Measurements from ENCODE around the gene UAP1L1. TPM values are rescaled to one million over a fixed set of nuclear protein-coding genes. Genes with fewer than 3 reads are reported as not detected.

Gene UAP1L1
- polyA plus RNA-seq, 1 donor from 2014 or later, result 0.21 TPM

- no peaks in the 10 kb centered on the region for H3K36me3 ChIP-seq (ENCODE audit: insufficient read depth, low read length)
- no peak overlapping the region for H3K27ac ChIP-seq (ENCODE audit: low read length)
- no peaks in the 10 kb centered on the region for H3K9me2 ChIP-seq (ENCODE audit: insufficient read depth, low read length)
- H3K27me3 ChIP-seq (ENCODE audit: insufficient read depth, low read depth, low read length), result no peaks in the 10 kb centered on the region
- no peaks in the 10 kb centered on the region for H3K79me2 ChIP-seq (replicated peaks; ENCODE audit: insufficient read depth, low read length)
- H3K9ac ChIP-seq (ENCODE audit: low read length), result no peak overlapping the region
- H3K4me3 ChIP-seq (ENCODE audit: low read length), result no peak overlapping the region
- H3K9me3 ChIP-seq (ENCODE audit: low read length), result no peaks in the 10 kb centered on the region
- no peaks in the 10 kb centered on the region for H4K20me1 ChIP-seq (ENCODE audit: insufficient read depth)
- no peak overlapping the region for H3K4me2 ChIP-seq (ENCODE audit: low read length)
- H3F3A ChIP-seq (ENCODE audit: insufficient read depth, low read length, poor library complexity, severe bottlenecking), result no peaks in the 10 kb centered on the region
- no peak overlapping the region for H2AFZ ChIP-seq (ENCODE audit: low read depth, low read length)
- TF ChIP-seq SMC3 (conservative IDR thresholded peaks at IDR 0.05; ENCODE audit: poor library complexity) (no peak), REST (IDR thresholded peaks at IDR 0.05; ENCODE audit: borderline replicate concordance) (no peak), MXI1 (conservative IDR thresholded peaks at IDR 0.05; ENCODE audit: poor library complexity, severe bottlenecking) (no peak), TAF1 (IDR thresholded peaks at IDR 0.05; ENCODE audit: low read depth) (no peak), RAD21 (conservative IDR thresholded peaks at IDR 0.05) (no peak), EZH2 (IDR thresholded peaks at IDR 0.05; ENCODE audit: borderline replicate concordance, insufficient read depth, low read length, poor library complexity, severe bottlenecking) (no peak), POLR2AphosphoS5 (IDR thresholded peaks at IDR 0.05) (no peak), CTCF (IDR thresholded peaks at IDR 0.05; ENCODE audit: poor library complexity, severe bottlenecking) (no peak), EP300 (conservative IDR thresholded peaks at IDR 0.05; ENCODE audit: poor library complexity, severe bottlenecking) (no peak)
These were observed 41.4 kb upstream of the UAP1L1 start for GRCh38 chr9:137035937-137036336.

- no peaks in the 10 kb centered on the region for H3F3A ChIP-seq (ENCODE audit: insufficient read depth, low read length, poor library complexity, severe bottlenecking)
- no peaks in the 10 kb centered on the region for H3K9me3 ChIP-seq (ENCODE audit: low read length)
- H3K27ac ChIP-seq (ENCODE audit: low read length), result no peak overlapping the region
- H2AFZ ChIP-seq (ENCODE audit: low read depth, low read length), result no peak overlapping the region
- no peak overlapping the region for H3K4me2 ChIP-seq (ENCODE audit: low read length)
- no peaks in the 10 kb centered on the region for H3K27me3 ChIP-seq (ENCODE audit: insufficient read depth, low read depth, low read length)
- no peaks in the 10 kb centered on the region for H3K9me2 ChIP-seq (ENCODE audit: insufficient read depth, low read length)
- no peak for TF ChIP-seq RAD21 (conservative IDR thresholded peaks at IDR 0.05)
- TF ChIP-seq MXI1 (conservative IDR thresholded peaks at IDR 0.05; ENCODE audit: poor library complexity, severe bottlenecking), result no peak
- no peak for TF ChIP-seq EZH2 (IDR thresholded peaks at IDR 0.05; ENCODE audit: borderline replicate concordance, insufficient read depth, low read length, poor library complexity, severe bottlenecking)
- no peak for TF ChIP-seq POLR2AphosphoS5 (IDR thresholded peaks at IDR 0.05)
- no peak for TF ChIP-seq EP300 (conservative IDR thresholded peaks at IDR 0.05; ENCODE audit: poor library complexity, severe bottlenecking)
- TF ChIP-seq CTCF (IDR thresholded peaks at IDR 0.05; ENCODE audit: poor library complexity, severe bottlenecking), result no peak
- TF ChIP-seq TAF1 (IDR thresholded peaks at IDR 0.05; ENCODE audit: low read depth), result no peak
- TF ChIP-seq SMC3 (conservative IDR thresholded peaks at IDR 0.05; ENCODE audit: poor library complexity), result no peak
- no peak for TF ChIP-seq REST (IDR thresholded peaks at IDR 0.05; ENCODE audit: borderline replicate concordance)
- no peaks in the 10 kb centered on the region for H4K20me1 ChIP-seq (ENCODE audit: insufficient read depth)
- H3K4me3 ChIP-seq (ENCODE audit: low read length), result no peak overlapping the region
- H3K9ac ChIP-seq (ENCODE audit: low read length), result no peak overlapping the region
- H3K36me3 ChIP-seq (ENCODE audit: insufficient read depth, low read length), result no peaks in the 10 kb centered on the region
- H3K79me2 ChIP-seq (replicated peaks; ENCODE audit: insufficient read depth, low read length), result no peaks in the 10 kb centered on the region
These were observed 40.3 kb upstream of the UAP1L1 start for GRCh38 chr9:137037035-137037434.

Measured in neural cell (in vitro differentiated cells).